IMR-90 (cell line): ENCODE results near the gene SH2D7. TPM values are rescaled to one million over a fixed set of nuclear protein-coding genes. Genes with fewer than 3 reads are reported as not detected.

Experiments used
- ATAC-seq: fragments of 200-7000 bp; cut with Tn5 transposase; 2 replicates; pipeline ENCODE4 v1.9.1; 2020; ENCODE audit warnings: low read depth, mild to moderate bottlenecking, moderate library complexity
- BruUV-seq: library from RNA; stranded (reverse); fragments of 400-500 nt; replicated peaks from 2 replicates; lab custom pipeline; 2021; lab: Mats Ljungman, UMichigan
- CTCF ChIA-PET: fragments of 300-600 bp; formaldehyde crosslinking; extraction: SDS; loops from one replicate; lab custom pipeline; 2021; ENCODE audit warnings: antibody characterized with exemption; lab: Yijun Ruan, JAX
- POLR2A ChIA-PET: fragments of 300-600 bp; sonication (Branson Sonifier 250); formaldehyde crosslinking; loops from one replicate; lab custom pipeline; 2022; ENCODE audit warnings: antibody characterized with exemption; ENCODE audit not compliant: unreplicated experiment; lab: Charles Lee
- DNase-seq: peaks from one replicate; pipeline ENCODE4 v3.0.0; 2013
- H2AFZ ChIP-seq: replicated peaks from 2 replicates; pipeline ENCODE3; 2013; ENCODE audit warnings: low read length, mild to moderate bottlenecking; ENCODE audit not compliant: poor library complexity
- H2AK5ac ChIP-seq: 2 replicates; pipeline ENCODE4 v1.6.1; 2013; ENCODE audit warnings: low read depth, low read length, inconsistent platforms
- H2AK9ac ChIP-seq: replicated peaks from 2 replicates; pipeline ENCODE3; 2013; ENCODE audit warnings: mild to moderate bottlenecking, low read depth, low read length, moderate library complexity; ENCODE audit not compliant: poor library complexity
- H2BK120ac ChIP-seq: 2 replicates; pipeline ENCODE4 v1.6.1; 2013; ENCODE audit warnings: low read depth, low read length, inconsistent platforms
- H2BK15ac ChIP-seq: 3 replicates; pipeline ENCODE4 v1.6.1; 2013; ENCODE audit warnings: low read depth, low read length, inconsistent platforms
- H2BK20ac ChIP-seq: 2 replicates; pipeline ENCODE4 v1.6.1; 2013; ENCODE audit warnings: low read depth, mild to moderate bottlenecking, inconsistent platforms, low read length, moderate library complexity
- H2BK5ac ChIP-seq: 2 replicates; pipeline ENCODE4 v1.6.1; 2013; ENCODE audit warnings: mild to moderate bottlenecking, low read depth, low read length, inconsistent platforms; ENCODE audit not compliant: poor library complexity, severe bottlenecking
- H3K14ac ChIP-seq: replicated peaks from 2 replicates; pipeline ENCODE4 v1.6.1; 2013; ENCODE audit warnings: low read depth, low read length, inconsistent platforms
- H3K18ac ChIP-seq: 2 replicates; pipeline ENCODE4 v1.6.1; 2013; ENCODE audit warnings: low read depth, low read length, control low read depth
- H3K23ac ChIP-seq: 2 replicates; pipeline ENCODE4 v1.6.1; 2013; ENCODE audit warnings: low read depth, low read length, inconsistent platforms
- H3K27ac ChIP-seq: 2 replicates; pipeline ENCODE4 v1.5.1; 2013; ENCODE audit warnings: mild to moderate bottlenecking, control low read depth, low read length; ENCODE audit not compliant: insufficient read depth
- H3K27me3 ChIP-seq: 2 replicates; pipeline ENCODE4 v1.6.1; 2013; ENCODE audit warnings: low read length; ENCODE audit not compliant: control insufficient read depth, insufficient read depth
- H3K36me3 ChIP-seq: 2 replicates; pipeline ENCODE4 v1.6.1; 2013; ENCODE audit warnings: low read length, mixed read lengths; ENCODE audit not compliant: control insufficient read depth, insufficient read depth
- H3K4ac ChIP-seq: 2 replicates; pipeline ENCODE4 v1.6.1; 2013; ENCODE audit warnings: low read depth, low read length, inconsistent platforms
- H3K4me1 ChIP-seq: 2 replicates; pipeline ENCODE4 v1.6.1; 2013; ENCODE audit warnings: low read length, mixed read lengths; ENCODE audit not compliant: control insufficient read depth, insufficient read depth
- H3K4me2 ChIP-seq: 2 replicates; pipeline ENCODE4 v1.6.1; 2013; ENCODE audit warnings: low read depth, mild to moderate bottlenecking, control low read depth, low read length, moderate library complexity
- H3K4me3 ChIP-seq: 2 replicates; pipeline ENCODE4 v1.5.1; 2013; ENCODE audit warnings: low read depth, mild to moderate bottlenecking, control low read depth, low read length, moderate library complexity; ENCODE audit not compliant: insufficient read depth
- H3K56ac ChIP-seq: 2 replicates; pipeline ENCODE4 v1.6.1; 2013; ENCODE audit warnings: low read length, inconsistent platforms; ENCODE audit not compliant: insufficient read depth; ENCODE audit errors: extremely low read depth
- H3K79me1 ChIP-seq, 2 experiments: 2 replicates each; pipeline ENCODE4 v1.6.1; 2013; ENCODE audit warnings: low read length in 2 of 2, inconsistent platforms in 1 of 2, low read depth in 1 of 2
- H3K9ac ChIP-seq: 2 replicates; pipeline ENCODE4 v1.6.1; 2013; ENCODE audit warnings: low read depth, low read length, control low read depth
- H3K9me1 ChIP-seq: 2 replicates; pipeline ENCODE4 v1.6.1; 2013; ENCODE audit warnings: low read length, inconsistent platforms; ENCODE audit not compliant: insufficient read depth
- H3K9me3 ChIP-seq: 2 replicates; pipeline ENCODE4 v1.6.1; 2013; ENCODE audit warnings: low read length; ENCODE audit not compliant: control insufficient read depth, insufficient read depth
- H4K20me1 ChIP-seq: 2 replicates; pipeline ENCODE4 v1.6.1; 2013; ENCODE audit warnings: low read length, inconsistent platforms; ENCODE audit not compliant: insufficient read depth
- H4K5ac ChIP-seq: 2 replicates; pipeline ENCODE4 v1.6.1; 2013; ENCODE audit warnings: mild to moderate bottlenecking, low read depth, low read length, control low read depth
- H4K8ac ChIP-seq, 2 experiments: 2 replicates each; pipeline ENCODE4 v1.6.1; 2013; ENCODE audit warnings: low read depth in 2 of 2, low read length in 2 of 2, control low read depth in 1 of 2, inconsistent platforms in 1 of 2
- H4K91ac ChIP-seq: 2 replicates; pipeline ENCODE4 v1.6.1; 2013; ENCODE audit warnings: low read depth, low read length, inconsistent platforms; ENCODE audit not compliant: insufficient read depth
- CEBPB ChIP-seq: IDR thresholded peaks from 2 replicates; pipeline ENCODE4 v1.6.1; 2012; ENCODE audit warnings: low read depth, low read length, improper control_type of control experiment
- CHD1 ChIP-seq: IDR thresholded peaks from 2 replicates; pipeline ENCODE4 v1.6.1; 2012; ENCODE audit warnings: low read depth, low read length, improper control_type of control experiment
- MAZ ChIP-seq: IDR thresholded peaks from 2 replicates; pipeline ENCODE4 v1.6.1; 2012; ENCODE audit warnings: low read depth, mild to moderate bottlenecking, low read length, improper control_type of control experiment, moderate library complexity, borderline replicate concordance
- MXI1 ChIP-seq: IDR thresholded peaks from 2 replicates; pipeline ENCODE4 v1.6.1; 2012; ENCODE audit warnings: low read depth, mild to moderate bottlenecking, low read length, moderate library complexity, borderline replicate concordance
- RAD21 ChIP-seq: IDR thresholded peaks from 2 replicates; pipeline ENCODE4 v1.6.1; 2012; ENCODE audit warnings: low read length, improper control_type of control experiment
- RCOR1 ChIP-seq: IDR thresholded peaks from 2 replicates; pipeline ENCODE4 v1.6.1; 2012; ENCODE audit warnings: mild to moderate bottlenecking, low read length, improper control_type of control experiment; ENCODE audit not compliant: insufficient replicate concordance
- RFX5 ChIP-seq: IDR thresholded peaks from 2 replicates; pipeline ENCODE4 v1.8.0; 2012; ENCODE audit warnings: low read depth, mild to moderate bottlenecking, low read length, moderate library complexity
- WGBS, 2 experiments: methylation state at CpG; one replicate each; pipeline versions ENCODE4 v1.1.5 to v1.1.7; 2013; ENCODE audit warnings: missing lambda C conversion rate in 2 of 2; ENCODE audit not compliant: insufficient read length in 1 of 2; ENCODE audit errors: extremely low coverage in 2 of 2; 5-methylcytosine and 5-hydroxymethylcytosine counted together
- dilution Hi-C: fragments of 300-500 bp; cut with HindIII; formaldehyde crosslinking; loops from one replicate; pipeline ENCODE4 v1.14.3; 2018; ENCODE audit warnings: low sequenced_read_pairs; ENCODE audit not compliant: unreplicated experiment
- in situ Hi-C: fragments of 300-500 bp; cut with MboI; formaldehyde crosslinking; loops from 3 replicates; pipeline ENCODE4 v1.14.3; 2019; ENCODE audit warnings: low sequenced_read_pairs, inconsistent platforms, mixed read lengths
- intact Hi-C: fragments of 100-400 bp; cut with micrococcal nuclease; formaldehyde crosslinking; loops from 2 replicates; pipeline ENCODE4 v1.10.0; 2022
- polyA plus RNA-seq, 3 experiments: library from polyadenylated mRNA; depleted of rRNA; stranded (reverse); fragments of >200 nt; gene quantifications; 2 replicates each; pipeline ENCODE4 v1.2.3, GENCODE V29; 2012; ENCODE audit warnings: low replicate concordance in 1 of 3
- total RNA-seq: library from RNA; depleted of rRNA; stranded (reverse); fragments of >200 nt; gene quantifications from 2 replicates; pipeline ENCODE4 v1.2.3, GENCODE V29; 2012
- TF ChIP-seq, protein P1 (sequence below): conservative IDR thresholded peaks from 2 replicates; pipeline ENCODE4 v1.5.1; 2012; ENCODE audit warnings: mild to moderate bottlenecking, low read depth, low read length, improper control_type of control experiment

SH2D7 gene
- total and polyA plus RNA-seq, 2 of the 4 experiments (the other 2 are of a cell fraction) = not detected

- H3K4ac ChIP-seq = peak within 1 kb of the TSS; percentile 90
- peak within 1 kb of the TSS; percentile 79 for H3K23ac ChIP-seq
- peak within 1 kb of the TSS; percentile 75 for H3K18ac ChIP-seq
- H2BK15ac ChIP-seq = peak within 1 kb of the TSS; percentile 91; the same call in 2 of the 3 replicates
- peak within 1 kb of the TSS; percentile 95 for H2AFZ ChIP-seq
- peak within 1 kb of the TSS; percentile 97 for H3K27ac ChIP-seq
- in situ Hi-C loops (no loop called here), dilution Hi-C loops (no loop called here), intact Hi-C loops (no loop called here)
- peaks cover 12% of the 10 kb centered on the region for H4K20me1 ChIP-seq
- H2BK5ac ChIP-seq = peak within 1 kb of the TSS; percentile 71
- peak; percentile 69 for ATAC-seq
- H2BK120ac ChIP-seq = peak within 1 kb of the TSS; percentile 83
- H3K36me3 ChIP-seq = peaks cover 2% of the 10 kb centered on the region
- H2BK20ac ChIP-seq = peak within 1 kb of the TSS; percentile 73; the same call in 1 of the 2 replicates
- no peaks in the 10 kb centered on the region for H3K9me3 ChIP-seq
- H4K8ac ChIP-seq = peak within 1 kb of the TSS; percentile 79 to 91; a peak in 3 of 4 replicates
- peak within 1 kb of the TSS; percentile 57; the same call in 1 of the 2 replicates for H3K56ac ChIP-seq
- peak within 1 kb of the TSS; percentile 72 for H4K91ac ChIP-seq
- no peaks in the 10 kb centered on the region for H3K27me3 ChIP-seq
- H3K4me2 ChIP-seq = peak within 1 kb of the TSS; percentile 100
- peak within 1 kb of the TSS; percentile 98 for H2AK5ac ChIP-seq
- 0% methylated on average over 48 of the region's 104 CpGs; no CpG with 5 or more reads in 1 of the 2 experiments for WGBS, 2 experiments
- peak; percentile 48 for DNase-seq
- ChIA-PET CTCF (no interaction called here), POLR2A (no interaction called here)
- peak within 1 kb of the TSS; percentile 92 for H3K9ac ChIP-seq
- H2AK9ac ChIP-seq = peak within 1 kb of the TSS; percentile 94
- peak within 1 kb of the TSS; percentile 96 for H3K14ac ChIP-seq
- peak within 1 kb of the TSS; percentile 80 for H4K5ac ChIP-seq
- peaks cover 18% of the 10 kb centered on the region for H3K9me1 ChIP-seq
- no TSS peak for BruUV-seq
- TF ChIP-seq CHD1 (no peak), RAD21 (no peak), MXI1 (peak; percentile 25; the same call in 1 of the 2 replicates), MAZ (peak; percentile 78; the same call in 1 of the 2 replicates), RFX5 (no peak), CEBPB (peak; percentile 75), RCOR1 (no peak)
- TF ChIP-seq, protein P1, sequence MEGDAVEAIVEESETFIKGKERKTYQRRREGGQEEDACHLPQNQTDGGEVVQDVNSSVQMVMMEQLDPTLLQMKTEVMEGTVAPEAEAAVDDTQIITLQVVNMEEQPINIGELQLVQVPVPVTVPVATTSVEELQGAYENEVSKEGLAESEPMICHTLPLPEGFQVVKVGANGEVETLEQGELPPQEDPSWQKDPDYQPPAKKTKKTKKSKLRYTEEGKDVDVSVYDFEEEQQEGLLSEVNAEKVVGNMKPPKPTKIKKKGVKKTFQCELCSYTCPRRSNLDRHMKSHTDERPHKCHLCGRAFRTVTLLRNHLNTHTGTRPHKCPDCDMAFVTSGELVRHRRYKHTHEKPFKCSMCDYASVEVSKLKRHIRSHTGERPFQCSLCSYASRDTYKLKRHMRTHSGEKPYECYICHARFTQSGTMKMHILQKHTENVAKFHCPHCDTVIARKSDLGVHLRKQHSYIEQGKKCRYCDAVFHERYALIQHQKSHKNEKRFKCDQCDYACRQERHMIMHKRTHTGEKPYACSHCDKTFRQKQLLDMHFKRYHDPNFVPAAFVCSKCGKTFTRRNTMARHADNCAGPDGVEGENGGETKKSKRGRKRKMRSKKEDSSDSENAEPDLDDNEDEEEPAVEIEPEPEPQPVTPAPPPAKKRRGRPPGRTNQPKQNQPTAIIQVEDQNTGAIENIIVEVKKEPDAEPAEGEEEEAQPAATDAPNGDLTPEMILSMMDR = 0 out of 2 replicates have a peak, but pooled peaks have one; percentile 8
- H3K79me1 ChIP-seq = peaks cover 10 to 33% of the 10 kb centered on the region in 2 experiments
- peak within 1 kb of the TSS; percentile 77 for H3K4me3 ChIP-seq
- peaks cover 11% of the 10 kb centered on the region for H3K4me1 ChIP-seq
Observed at GRCh38 chr15:78077053-78077870, 15.1 kb upstream of the SH2D7 start, which contains the start of gene TBC1D2B. Gene TBC1D2B, minus strand, starts transcription at chr15:78077711. Its CDS starts 59 bp downstream, at chr15:78077652.
